Stimulated activated CD4-positive, alpha-beta T cell treated with anti-CD3 and anti-CD28 coated beads, Interleukin-12 subunit alpha, Interleukin-12 subunit beta, amount 100 ng/mL, for 24 hours (primary cell): ENCODE measurements around the gene TRPM2.
A peak's percentile ranks its signal among the peaks of the same experiment; 100 is the strongest.

Experiments used
- DNase-seq, 2 experiments: peaks; one replicate each; pipeline ENCODE4 v3.0.0-alpha.2; 2020; ENCODE audit warnings: low read depth in 2 of 2

Gene TRPM2

DNA sequence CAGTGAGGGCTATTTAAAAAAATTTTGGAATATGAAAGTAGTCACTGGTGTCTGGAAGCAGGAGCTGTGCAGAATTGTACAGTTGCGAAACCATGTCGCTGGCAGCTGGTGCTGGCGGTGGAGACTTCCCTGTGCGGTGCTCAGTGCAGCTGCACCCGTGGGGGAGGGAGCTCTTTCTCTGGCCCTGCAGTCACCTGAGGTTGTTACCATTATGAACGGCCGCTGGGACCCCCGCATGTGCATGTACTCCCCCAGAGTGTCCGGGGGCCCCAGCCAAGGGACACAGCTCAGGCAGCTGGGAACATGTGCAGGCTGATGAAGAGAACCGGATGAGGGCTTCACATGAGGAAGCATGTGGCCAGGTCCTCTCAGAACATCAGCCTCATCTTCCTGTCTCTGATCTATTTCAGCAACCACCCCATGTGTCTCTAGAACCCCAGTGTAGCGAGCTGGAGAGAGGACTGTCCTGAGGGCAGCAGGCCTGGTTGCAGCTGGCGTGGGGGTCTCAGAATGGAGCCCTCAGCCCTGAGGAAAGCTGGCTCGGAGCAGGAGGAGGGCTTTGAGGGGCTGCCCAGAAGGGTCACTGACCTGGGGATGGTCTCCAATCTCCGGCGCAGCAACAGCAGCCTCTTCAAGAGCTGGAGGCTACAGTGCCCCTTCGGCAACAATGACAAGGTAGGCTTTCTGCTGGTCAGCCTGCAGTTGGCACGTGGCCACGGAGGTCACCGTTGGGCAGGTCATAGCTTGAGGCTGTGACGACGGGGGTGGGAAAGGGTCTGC, at the start of gene TRPM2:
Gene TRPM2, plus strand, starts transcription at position 431 of the 780 bp plus-strand sequence. Its CDS starts 80 bp downstream, at position 511.
- no peak for DNase-seq

DNA sequence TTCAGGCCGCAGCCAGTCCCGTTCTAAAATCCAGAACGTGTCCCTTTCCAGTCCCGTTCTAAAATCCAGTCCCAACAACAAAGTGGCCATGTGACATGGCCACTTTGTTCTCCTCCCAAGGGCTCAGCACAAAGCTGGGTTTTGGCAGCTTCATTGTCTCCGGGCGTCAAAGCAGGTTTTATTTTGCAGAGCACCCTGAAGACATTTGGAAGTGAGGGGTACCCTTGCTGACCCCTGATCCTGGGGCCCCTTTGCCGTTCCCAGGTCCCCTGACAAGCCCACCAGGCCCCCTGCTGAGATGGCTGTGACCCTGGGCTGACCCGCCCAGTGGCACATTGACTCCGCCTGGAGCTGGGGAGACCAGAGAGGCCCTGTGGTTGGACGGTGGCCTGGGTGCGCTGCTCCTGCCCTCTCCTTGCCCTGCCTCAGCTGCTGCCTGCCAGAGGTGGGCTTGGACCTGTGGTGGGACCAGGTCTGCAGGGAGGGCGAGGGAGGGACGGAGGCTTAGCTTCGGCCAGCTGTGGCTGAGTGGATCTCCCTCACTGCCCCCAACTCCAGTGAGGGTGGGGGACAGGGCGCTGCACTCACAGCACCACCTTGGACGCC, 49.3 kb upstream of the TRPM2 start:
- no peak for DNase-seq

DNA sequence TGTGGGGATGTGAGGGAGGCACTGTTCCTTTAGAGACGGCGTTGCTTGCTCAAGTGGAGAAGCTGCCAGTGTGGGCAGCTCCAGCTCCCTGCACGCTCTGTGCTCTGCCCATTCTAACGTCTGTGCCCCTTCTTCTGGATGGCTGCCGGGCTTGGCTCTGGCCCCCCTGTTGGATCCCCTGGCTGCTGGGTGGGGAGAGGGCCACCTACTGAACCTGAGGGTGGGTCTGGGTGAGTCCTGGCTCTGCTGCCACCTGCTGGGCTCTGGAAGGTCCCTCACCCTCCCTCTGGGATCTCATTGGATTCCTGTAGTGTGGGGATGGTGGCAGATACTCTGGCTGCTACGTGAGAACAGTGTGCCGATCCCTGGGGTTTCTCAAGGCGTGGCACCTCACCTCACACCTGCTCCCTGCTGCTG, 48.5 kb upstream of the TRPM2 start:
- DNase-seq = peak in 1 of 2 experiments; percentile 37

DNA sequence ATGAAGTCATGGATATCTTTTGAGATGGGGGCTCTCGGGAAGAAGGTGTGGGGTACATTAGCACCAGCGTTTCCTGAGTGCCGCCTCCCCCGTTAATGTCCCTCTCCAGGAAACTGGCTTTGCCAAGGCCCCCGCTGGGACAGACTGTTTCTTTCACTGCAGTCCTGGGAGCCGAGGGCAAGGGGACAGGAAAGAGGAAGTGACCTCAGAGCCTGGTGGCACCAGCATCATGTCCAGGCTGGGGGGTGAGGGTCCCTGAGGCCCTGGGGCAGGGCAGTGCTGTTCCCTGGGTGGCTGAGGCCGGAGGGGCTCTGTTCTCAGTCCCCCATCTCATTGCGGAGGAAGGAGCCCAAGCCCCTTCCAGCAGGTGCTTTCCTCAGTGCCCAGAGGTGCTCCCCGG, 47.7 kb upstream of the TRPM2 start:
- no peak for DNase-seq

DNA sequence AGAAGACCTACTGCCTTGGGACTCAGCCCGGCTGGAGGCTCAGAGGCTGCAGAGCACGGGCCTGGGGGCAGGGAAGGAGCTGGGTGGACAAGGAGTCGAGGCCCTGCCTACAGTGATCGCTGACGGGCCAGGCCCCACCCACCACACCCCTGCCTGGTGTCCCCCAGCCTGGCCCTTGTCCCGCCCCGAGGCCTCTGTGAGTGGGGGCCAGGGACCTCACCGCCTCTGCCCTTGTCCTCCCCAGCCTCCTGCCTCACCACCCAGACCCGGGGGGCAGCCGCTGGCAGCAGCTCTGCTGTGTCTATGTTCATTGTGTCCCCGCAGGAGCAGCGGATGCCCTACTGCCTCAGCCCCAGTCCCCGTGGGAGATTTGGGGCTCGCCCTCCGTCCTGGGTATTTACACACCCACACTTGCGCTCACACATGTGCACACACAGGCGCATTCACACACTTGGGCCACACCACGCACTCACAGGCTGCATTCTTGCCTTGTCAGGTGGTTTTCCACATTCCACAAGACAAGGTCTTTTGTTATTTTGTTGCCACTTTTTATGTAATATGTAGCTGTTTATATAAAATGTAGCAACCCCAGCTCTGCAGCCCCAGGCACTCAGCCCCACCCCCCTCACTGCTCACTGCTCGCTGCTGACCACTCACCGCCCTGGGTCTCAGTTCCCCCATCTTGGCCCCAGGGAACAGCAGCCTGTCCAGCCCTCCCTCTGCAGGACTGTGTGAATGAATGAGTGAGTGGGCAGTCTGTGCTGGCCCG, 46.3 kb upstream of the TRPM2 start:
- no peak for DNase-seq

DNA sequence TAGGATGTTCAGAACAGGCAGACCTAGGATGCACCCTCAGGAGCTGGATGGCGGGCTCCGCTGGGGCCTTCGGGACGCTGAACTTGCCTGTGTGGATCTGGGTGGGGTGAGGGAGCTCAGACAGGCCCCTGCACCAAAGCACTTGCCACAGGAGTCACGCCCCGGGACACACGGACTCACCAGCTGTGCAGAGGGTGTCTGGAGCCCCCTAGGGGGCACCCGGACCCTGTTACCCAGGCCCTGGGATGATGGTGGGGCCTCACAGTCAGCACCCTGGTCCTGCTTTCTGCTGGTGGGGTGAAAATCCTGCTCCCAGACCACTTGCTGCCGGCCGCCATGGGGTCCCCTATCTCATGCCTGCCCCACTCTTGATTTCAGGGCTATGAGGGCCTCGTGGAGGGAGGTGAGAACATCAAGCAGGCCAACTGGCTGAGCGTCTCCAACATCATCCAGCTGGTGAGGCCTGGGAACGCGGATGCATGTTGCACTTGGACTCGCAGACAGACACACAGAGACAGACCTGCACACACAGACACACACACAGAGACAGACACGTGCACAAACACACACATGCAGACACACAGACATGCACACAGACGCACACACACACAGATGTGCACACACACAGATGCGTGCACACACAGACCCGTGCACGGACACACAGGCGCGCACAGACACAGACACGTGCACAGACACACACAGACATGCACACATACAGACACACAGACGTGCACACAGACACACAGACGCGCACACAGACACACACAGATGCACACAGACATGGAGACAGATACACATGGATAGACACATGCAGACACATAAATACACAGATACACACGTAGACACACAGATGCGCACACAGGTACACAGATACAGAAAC, 42.6 kb upstream of the TRPM2 start:
- no peak for DNase-seq

DNA sequence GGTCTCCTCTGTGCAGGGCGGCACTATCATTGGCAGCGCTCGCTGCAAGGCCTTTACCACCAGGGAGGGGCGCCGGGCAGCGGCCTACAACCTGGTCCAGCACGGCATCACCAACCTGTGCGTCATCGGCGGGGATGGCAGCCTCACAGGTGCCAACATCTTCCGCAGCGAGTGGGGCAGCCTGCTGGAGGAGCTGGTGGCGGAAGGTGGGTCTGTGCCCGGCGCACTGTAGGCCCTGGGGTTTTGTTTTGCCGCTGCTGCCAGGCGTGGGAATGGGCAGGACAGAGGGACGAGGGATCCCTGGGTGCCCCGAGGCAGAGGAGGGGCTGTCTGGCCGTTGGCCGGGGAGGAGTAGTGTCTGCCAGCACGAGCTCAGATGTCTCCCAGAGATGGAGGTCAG, 41.3 kb upstream of the TRPM2 start:
- DNase-seq = no peak

DNA sequence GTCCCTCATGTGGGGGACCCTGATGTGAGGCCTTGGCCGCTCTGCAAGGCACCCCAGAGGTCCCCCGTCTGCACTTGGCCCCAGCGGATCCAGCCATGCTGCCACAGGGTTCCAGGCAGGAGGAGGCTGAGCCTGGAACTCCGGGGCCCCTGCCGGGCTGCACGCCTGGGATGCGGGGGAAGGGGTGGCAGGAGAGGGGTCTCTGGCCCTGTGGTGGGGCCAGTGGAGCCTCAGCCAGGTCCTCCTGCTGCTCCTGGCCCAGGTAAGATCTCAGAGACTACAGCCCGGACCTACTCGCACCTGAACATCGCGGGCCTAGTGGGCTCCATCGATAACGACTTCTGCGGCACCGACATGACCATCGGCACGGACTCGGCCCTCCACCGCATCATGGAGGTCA, 40.7 kb upstream of the TRPM2 start:
- no peak for DNase-seq

DNA sequence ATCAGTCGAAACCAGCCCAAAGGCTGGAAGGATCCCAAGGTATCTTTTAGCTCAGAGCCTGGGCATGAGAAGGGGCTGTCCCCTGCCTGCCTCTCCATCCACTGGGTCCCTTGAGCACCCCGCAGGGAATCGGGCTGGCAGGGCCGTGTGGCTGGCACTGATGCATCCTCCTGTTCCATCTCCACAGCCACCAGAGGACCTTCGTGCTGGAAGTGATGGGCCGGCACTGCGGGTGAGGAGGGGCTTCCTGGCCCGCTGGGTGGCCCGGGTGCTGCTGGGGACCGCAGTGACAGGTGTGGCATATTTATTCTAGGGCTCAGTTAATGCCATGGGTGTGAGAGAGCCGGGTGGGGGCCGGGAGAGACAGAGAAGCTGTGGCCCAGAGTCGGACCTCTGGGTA, 40.0 kb upstream of the TRPM2 start:
- no peak for DNase-seq

DNA sequence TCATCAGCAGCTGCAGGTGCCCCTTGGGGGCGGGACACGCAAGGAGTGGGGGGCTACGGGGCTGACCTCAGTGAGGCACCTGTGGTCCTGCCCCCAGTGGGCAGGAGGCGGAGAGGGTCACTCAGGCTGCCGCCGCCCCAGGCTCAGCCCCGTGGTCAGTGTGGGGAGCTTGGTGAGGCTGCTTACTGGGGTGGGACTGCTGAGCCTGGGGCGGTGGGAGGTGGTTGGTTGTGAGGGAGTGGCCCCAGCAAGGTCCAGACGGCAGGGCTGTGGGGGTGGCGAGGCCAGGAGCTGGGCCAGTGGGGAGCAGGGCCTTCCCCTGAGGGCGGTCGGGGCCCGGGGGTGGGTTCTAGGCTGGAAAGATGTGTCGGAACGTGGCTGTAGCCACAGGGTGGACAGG, 39.3 kb upstream of the TRPM2 start:
- DNase-seq = no peak

DNA sequence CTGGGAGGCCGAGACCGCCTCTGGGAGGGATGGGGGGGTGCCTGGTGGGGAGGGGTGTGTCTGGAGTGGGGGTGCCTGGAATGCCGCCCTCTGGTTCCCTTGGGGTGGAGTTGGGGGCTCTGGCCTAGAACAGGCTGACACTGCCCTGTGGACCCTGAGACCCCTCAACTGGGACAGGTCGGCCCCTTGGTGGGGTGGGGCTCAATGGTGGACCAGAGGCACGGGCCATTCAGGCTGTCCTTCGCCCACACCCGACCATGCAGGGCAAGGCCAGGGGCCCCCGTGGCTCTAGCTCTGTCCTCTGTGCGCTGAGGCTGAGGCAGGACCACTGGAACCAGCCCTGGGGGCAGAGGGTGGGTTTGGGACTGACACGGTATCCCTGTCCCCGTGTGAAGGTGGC, 38.9 kb upstream of the TRPM2 start:
- no peak for DNase-seq

DNA sequence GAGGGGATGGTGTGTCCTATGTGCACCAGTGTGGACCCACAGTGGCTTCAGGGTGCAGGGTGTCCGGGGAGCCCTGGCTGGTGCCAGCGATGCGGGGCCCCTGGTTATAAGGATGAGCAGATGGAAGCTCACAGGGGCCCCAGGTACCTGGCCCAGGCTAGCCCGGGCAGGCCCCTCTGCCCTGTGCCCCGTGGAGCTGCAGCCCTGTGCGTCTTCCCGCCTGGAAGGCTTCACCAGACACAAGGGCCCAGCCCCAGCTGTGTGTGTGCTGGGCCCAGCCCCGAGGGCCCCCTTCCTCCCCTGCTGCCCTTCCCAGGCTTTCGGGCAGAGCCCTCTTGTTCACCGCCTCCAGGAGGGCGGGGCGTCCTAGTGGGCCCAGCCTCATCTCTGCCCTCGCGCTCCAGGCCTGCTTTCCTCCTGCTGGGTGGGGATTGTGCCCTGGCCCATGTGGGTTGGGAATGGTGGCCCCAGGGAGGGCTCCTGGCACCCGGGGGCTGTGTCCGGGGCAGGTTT, 37.7 kb upstream of the TRPM2 start:
- no peak for DNase-seq

DNA sequence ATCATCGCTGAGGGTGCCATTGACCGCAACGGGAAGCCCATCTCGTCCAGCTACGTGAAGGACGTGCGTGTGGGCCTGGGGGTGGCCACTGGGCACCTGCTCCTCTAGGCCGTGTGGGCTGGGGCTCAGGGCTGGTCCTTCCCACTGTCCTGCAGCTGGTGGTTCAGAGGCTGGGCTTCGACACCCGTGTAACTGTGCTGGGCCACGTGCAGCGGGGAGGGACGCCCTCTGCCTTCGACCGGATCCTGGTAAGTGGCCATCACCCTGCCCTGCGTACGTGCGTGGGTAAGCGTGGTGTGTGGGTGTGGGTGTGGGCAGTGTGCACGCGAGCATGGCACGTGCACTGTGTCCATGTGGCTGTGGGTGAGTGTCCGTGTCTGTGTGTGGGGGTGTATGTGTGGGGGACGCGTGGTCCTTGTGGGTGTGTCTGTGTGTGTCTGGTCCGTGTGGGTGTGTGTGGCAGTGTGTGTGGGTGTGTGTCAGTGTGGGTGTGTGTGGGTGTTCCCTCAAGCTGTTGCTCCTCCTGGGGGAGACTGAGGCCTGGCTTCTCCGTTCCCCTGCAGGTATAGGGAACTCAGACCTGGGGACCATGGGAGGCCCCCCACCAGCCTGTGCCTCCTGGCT, 37.0 kb upstream of the TRPM2 start:
- DNase-seq = no peak

DNA sequence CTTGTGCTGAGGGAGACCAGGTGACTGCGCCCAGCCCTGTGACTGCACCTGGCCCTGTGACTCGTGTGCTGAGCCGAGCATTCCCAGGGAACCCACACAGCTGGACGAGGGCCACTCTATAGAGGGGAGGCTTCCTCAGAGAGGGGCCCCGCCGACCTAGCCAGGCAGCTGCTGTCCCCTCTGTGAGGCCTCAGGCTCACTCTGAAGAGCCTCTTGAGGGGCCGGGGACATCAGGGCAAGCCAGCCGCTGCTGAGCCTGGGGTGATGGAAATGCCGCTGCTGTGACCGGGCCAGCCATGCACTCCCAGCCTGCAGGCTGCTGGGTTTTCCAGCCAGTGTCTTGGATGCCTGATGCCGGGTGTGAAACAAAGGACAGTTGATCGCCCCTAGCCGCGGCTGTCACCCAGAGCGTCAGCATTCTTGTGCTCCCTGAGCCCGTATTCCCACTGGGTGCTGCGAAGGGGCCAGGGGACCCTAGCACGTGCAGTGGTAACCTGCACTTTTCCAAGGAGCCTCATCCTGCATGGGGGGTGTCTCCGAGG, 36.1 kb upstream of the TRPM2 start:
- DNase-seq = no peak

DNA sequence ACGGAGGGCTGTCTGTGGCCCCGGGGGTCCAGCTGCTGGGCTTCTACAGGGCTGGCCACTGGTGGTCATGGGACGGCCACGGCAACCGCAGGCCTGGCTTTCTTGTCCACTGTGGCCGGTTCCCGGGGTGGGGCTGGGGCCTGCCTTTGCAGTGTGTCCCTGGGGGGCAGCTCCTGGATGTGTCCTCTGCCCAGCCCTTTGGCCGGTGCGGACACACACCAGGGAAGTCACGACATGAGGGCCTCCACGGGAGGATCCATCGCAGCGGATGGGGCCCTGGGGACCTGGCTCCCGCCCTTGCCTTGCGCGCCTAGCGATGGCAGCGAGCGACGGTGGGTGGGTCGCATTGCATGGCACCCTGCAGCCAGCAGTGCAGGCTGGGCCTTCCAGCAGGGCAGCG, 35.5 kb upstream of the TRPM2 start:
- DNase-seq = no peak

DNA sequence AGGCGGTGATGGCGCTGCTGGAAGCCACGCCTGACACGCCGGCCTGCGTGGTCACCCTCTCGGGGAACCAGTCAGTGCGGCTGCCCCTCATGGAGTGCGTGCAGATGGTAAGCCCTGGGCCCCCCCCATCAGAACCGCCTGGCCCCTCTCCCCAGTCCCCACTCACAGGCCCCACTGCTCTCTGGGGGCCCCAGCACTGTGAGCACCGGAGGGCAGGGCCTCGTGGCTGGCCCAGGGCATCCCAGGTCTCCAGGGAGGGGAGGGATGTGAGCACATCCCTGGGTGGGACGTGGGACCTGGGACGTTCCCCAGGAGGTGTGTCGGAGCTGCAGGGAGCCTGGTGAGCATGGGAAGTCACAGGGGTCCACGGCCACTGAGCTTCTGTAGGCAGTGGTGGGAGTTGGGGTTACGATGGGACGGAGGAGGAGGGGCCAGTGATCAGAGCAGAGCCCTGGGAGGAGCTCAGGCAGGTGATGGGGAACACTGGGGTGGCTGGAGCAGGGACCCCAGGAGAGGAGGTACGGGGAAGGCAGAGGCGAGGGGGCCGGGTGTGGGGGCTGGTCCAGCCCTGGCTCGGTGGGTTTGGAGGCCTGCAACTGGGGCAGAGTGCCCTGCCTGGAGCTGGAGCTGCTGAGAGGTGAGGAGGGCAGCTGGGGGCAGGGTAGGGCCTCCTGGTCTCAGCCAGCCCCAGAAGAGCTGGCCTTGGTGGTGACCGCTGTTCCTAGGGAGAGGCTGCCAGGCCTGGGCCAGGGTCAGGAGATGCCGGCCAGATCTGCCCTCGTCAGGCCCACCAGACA, 34.7 kb upstream of the TRPM2 start:
- DNase-seq = no peak

DNA sequence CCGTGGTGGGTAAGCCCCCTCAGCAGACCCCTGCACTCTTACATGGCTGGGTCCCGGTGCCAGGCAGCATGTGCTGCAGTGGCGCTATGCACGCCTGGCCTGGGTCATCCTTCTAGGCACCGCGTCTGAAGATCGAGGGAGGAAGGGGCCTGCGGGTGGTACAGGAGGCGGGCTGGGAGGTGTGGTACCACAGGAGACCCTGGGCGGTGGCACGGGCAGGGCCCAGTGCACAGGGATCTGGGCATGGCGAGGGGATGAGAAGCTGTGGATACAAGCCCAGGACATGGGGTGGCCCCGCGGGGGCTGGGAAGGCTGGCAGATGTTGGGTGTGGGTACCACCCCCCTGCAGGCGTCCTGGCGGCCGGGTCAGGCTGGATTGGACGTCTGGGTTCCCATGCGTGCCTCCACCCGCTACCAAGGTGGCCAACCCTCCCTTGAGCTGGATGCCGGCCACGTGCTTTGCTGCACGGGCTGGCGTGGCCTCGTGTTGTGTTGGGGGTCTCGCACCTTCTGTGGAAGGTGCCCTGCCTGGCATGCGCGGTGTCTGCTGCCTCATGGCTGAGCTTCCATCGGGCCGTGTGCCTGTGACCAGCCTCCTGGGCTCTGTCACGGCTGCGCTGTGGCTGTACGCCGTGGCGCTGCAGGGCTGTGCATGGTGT, 33.9 kb upstream of the TRPM2 start:
- no peak for DNase-seq

DNA sequence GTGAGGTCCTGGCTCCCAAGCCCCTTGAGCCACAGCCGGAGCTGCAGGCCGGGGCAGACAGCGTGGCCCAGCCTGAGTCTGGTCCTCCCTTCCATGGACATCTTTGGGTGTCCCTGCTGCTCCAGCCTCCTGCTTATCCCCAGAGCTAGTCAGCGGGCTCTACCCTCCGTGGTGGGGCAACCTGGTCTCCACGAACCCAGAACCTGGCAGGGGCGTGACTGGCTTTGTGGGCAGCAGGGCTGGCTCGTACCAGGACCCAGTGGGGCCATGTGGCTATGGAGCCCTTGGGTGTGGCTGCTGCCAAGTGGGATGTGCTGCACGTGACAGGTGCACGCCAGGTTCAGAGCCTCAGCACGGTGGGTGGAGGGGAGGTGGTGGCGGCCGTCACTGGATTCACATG, 32.6 kb upstream of the TRPM2 start:
- no peak for DNase-seq

DNA sequence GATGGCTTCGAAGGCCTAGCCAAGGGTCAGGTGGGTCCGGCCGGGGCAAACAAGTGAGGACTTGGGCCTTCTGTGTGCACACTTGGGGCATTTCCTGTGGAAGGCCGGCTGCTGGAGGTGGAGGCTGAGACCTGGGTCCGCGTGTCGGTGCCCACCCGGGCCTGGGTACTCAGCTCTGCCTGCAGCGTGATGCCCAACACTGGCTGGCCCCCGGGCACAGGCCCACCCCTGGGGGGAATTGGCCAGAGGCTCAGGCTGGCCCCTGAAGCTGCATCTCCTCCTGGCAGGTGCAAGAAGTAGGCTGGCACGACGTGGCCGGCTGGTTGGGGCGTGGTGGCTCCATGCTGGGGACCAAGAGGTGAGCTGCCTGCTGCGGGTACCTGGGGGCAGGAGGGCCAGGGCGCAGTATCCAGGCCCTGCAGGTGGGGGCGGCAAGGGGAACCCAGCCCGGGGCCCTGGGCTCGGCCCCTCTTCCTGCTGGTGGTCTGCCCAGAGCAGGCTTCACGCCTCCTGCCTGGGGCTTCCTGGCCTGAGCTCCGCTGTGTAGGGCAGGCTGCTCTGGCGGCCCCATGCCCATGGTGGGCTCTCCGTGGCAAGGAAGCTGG, 31.5 kb upstream of the TRPM2 start:
- DNase-seq = no peak
